ENCODE results near the gene ADGRF4. TPM values are rescaled to one million over a fixed set of nuclear protein-coding genes. Genes with fewer than 3 reads are reported as not detected.

Gene ADGRF4
- total and polyA plus RNA-seq, 9 donors, result 0.11 to 1.3 (median 0.27) TPM; not detected in 2

- no peak for TF ChIP-seq EP300 (IDR thresholded peaks at IDR 0.05)
- TF ChIP-seq, protein P1, sequence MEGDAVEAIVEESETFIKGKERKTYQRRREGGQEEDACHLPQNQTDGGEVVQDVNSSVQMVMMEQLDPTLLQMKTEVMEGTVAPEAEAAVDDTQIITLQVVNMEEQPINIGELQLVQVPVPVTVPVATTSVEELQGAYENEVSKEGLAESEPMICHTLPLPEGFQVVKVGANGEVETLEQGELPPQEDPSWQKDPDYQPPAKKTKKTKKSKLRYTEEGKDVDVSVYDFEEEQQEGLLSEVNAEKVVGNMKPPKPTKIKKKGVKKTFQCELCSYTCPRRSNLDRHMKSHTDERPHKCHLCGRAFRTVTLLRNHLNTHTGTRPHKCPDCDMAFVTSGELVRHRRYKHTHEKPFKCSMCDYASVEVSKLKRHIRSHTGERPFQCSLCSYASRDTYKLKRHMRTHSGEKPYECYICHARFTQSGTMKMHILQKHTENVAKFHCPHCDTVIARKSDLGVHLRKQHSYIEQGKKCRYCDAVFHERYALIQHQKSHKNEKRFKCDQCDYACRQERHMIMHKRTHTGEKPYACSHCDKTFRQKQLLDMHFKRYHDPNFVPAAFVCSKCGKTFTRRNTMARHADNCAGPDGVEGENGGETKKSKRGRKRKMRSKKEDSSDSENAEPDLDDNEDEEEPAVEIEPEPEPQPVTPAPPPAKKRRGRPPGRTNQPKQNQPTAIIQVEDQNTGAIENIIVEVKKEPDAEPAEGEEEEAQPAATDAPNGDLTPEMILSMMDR (IDR thresholded peaks at IDR 0.05), result no peak
- TF ChIP-seq POLR2A (IDR thresholded peaks at IDR 0.05), result no peak
- no peaks in the 10 kb centered on the region for H3K9me3 ChIP-seq
- H3K4me1 ChIP-seq (ENCODE audit: insufficient read depth), result no peaks in the 10 kb centered on the region
- no peak overlapping the region for H3K27ac ChIP-seq
- no peaks in the 10 kb centered on the region for H3K36me3 ChIP-seq
- DNase-seq, result no peak
- WGBS, 3 donors, result 89 to 95% (median 93%) methylated on average over 2 of the region's 2 CpGs
- intact Hi-C loops (cut with DNase I), result no loop called here
- no peak overlapping the region for H3K4me3 ChIP-seq
- H3K27me3 ChIP-seq, result no peaks in the 10 kb centered on the region
Observed at GRCh38 chr6:47713200-47713599, 14.8 kb downstream of the ADGRF4 start.

GRCh38 chr6:47714802-47715201 lies 16.4 kb downstream of the ADGRF4 start:
- intact Hi-C loops (cut with DNase I), result no loop called here
- no peak for DNase-seq
- Histone ChIP-seq H3K27ac (no peak overlapping the region), H3K4me3 (no peak overlapping the region), H3K4me1 (ENCODE audit: insufficient read depth) (no peaks in the 10 kb centered on the region), H3K9me3 (no peaks in the 10 kb centered on the region), H3K27me3 (no peaks in the 10 kb centered on the region), H3K36me3 (no peaks in the 10 kb centered on the region)
- WGBS, 3 donors, result 81 to 87% (median 84%) methylated on average over 4 of the region's 4 CpGs
- TF ChIP-seq, protein P1 (IDR thresholded peaks at IDR 0.05), result no peak
- no peak for TF ChIP-seq POLR2A (IDR thresholded peaks at IDR 0.05)
- no peak for TF ChIP-seq EP300 (IDR thresholded peaks at IDR 0.05)

DNA sequence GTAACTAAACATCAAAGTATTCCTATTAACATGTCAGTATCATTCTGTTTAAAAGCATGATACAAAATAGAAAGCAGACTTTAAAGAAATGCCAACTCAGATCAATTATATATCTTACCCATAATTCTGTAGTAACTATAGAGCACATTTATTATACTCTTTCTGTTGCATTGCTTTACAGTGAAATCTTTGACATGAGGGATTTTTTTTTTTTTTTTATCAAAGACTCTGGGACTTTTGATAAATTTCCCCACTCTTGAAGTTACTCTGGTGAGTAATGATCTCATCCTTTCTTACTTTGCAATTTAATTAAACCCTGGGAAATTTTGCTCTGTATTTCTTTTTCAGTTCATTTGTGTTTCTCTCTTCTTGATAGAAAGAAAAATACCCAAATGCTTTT lies 17.4 kb downstream of the ADGRF4 start:
- TF ChIP-seq EP300 (IDR thresholded peaks at IDR 0.05), result no peak
- TF ChIP-seq POLR2A (IDR thresholded peaks at IDR 0.05), result no peak
- TF ChIP-seq, protein P1 (IDR thresholded peaks at IDR 0.05), result no peak
- Histone ChIP-seq H3K27me3 (no peaks in the 10 kb centered on the region), H3K4me1 (ENCODE audit: insufficient read depth) (no peaks in the 10 kb centered on the region), H3K4me3 (no peak overlapping the region), H3K9me3 (no peaks in the 10 kb centered on the region), H3K36me3 (no peaks in the 10 kb centered on the region), H3K27ac (no peak overlapping the region)
- no peak for DNase-seq
- intact Hi-C loops (cut with DNase I), result no loop called here

DNA sequence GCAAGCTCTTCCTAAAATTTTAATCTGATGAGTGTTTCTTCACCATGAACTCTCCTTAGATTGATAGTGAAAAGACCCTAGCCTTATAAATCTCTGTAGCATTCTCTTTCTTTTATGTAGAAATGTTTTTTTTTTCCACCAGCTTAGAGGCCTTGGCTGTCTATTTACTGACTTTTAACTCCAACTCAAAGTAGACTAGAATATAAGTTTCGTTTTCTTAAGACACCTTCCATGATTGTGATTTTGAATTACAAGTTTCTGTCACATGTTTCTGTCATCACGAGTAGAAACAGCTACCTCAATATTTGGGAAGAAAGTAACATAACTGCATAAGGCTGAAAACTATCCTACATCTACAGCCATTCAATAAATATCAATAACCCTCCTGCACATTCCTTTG lies 17.8 kb downstream of the ADGRF4 start:
- WGBS, 3 donors, result 48 to 58% (median 50%) methylated on average over 2 of the region's 2 CpGs
- intact Hi-C loops (cut with DNase I), result no loop called here
- H3K36me3 ChIP-seq, result no peaks in the 10 kb centered on the region
- TF ChIP-seq EP300 (IDR thresholded peaks at IDR 0.05) (no peak), POLR2A (IDR thresholded peaks at IDR 0.05) (no peak)
- TF ChIP-seq, protein P1 (IDR thresholded peaks at IDR 0.05), result no peak
- no peak for DNase-seq
- H3K4me1 ChIP-seq (ENCODE audit: insufficient read depth), result no peaks in the 10 kb centered on the region
- no peak overlapping the region for H3K4me3 ChIP-seq
- H3K9me3 ChIP-seq, result no peaks in the 10 kb centered on the region
- no peaks in the 10 kb centered on the region for H3K27me3 ChIP-seq
- H3K27ac ChIP-seq, result no peak overlapping the region

GRCh38 chr6:47718571-47718970 lies 20.2 kb downstream of the ADGRF4 start:
- H3K27me3 ChIP-seq, result no peaks in the 10 kb centered on the region
- 0% methylated on average over 1 of the region's 1 CpG for WGBS, 3 donors
- H3K36me3 ChIP-seq, result no peaks in the 10 kb centered on the region
- no peak for TF ChIP-seq EP300 (IDR thresholded peaks at IDR 0.05)
- TF ChIP-seq, protein P1 (IDR thresholded peaks at IDR 0.05), result no peak
- H3K4me1 ChIP-seq (ENCODE audit: insufficient read depth), result no peaks in the 10 kb centered on the region
- H3K27ac ChIP-seq, result no peak overlapping the region
- H3K4me3 ChIP-seq, result no peak overlapping the region
- H3K9me3 ChIP-seq, result no peaks in the 10 kb centered on the region
- intact Hi-C loops (cut with DNase I), result no loop called here
- no peak for DNase-seq
